Measurements from ENCODE around the gene PVALB. TPM values are rescaled to one million over a fixed set of nuclear protein-coding genes. Genes with fewer than 3 reads are reported as not detected.

Gene PVALB
- total RNA-seq, 1 donor from 2014 or later, result not detected

GRCh38 chr22:36770513-36771231, 46.2 kb downstream of the PVALB start:
- peaks cover 1% of the 10 kb centered on the region for H3K36me3 ChIP-seq (ENCODE audit: control insufficient read depth, insufficient read depth, low read length)
- DNase-seq (ENCODE audit: low read depth), result no peak
- TF ChIP-seq CTCF (IDR thresholded peaks at IDR 0.05; ENCODE audit: insufficient read depth, low read length, poor library complexity, severe bottlenecking), result no peak
- H3K27me3 ChIP-seq (ENCODE audit: control insufficient read depth, insufficient read depth, low read length), result no peaks in the 10 kb centered on the region
- H3K4me3 ChIP-seq (ENCODE audit: low read depth, low read length), result no peak overlapping the region

DNA sequence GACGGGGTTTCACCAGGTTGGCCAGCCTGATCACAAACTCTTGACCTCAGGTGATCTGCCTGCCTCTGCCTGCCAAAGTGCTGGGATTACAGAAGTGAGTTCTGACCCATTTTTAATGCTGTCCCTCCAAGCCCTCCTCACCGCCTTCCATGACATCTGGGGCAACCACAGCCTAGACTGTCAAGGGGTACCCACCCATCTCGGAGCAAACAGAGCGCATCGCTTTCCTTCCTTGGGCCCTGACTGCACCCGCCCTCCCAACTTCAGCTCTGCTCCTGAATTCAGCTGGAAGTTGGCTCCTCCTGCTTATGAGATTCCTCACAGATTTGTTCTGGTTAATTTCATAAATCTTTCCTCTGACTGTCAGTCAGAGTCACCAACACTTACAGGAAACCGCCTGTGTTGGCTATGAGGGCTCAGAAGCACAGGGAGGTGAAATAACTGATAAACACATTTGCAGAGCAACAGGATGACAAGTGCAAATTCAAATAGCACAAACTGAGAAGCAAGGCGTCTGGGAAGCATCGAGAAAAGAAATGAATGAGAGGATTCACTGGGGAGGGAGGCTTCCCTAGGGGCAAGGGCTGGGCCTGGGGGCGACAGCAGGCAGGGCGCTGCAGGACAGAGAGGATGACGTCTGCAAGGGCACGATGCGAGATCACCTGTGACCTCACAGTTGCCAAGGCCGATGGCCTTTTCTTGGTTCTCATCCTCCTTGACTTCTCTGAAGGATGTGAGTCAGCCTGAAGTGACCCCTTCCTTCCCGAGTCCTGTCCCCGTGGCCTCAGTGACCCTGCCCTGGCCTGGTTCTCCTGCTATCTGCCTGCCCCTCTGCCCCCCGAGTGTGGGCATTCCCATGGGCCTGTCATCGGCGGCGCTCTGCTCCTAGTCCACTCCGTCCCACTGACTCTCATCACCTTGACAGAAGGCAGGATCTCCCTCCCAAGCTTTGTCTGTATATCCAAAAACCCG, 47.0 kb downstream of the PVALB start:
- peaks cover 1% of the 10 kb centered on the region for H3K36me3 ChIP-seq (ENCODE audit: control insufficient read depth, insufficient read depth, low read length)
- no peak overlapping the region for H3K4me3 ChIP-seq (ENCODE audit: low read depth, low read length)
- no peak for DNase-seq (ENCODE audit: low read depth)
- no peak for TF ChIP-seq CTCF (IDR thresholded peaks at IDR 0.05; ENCODE audit: insufficient read depth, low read length, poor library complexity, severe bottlenecking)
- H3K27me3 ChIP-seq (ENCODE audit: control insufficient read depth, insufficient read depth, low read length), result no peaks in the 10 kb centered on the region

DNA sequence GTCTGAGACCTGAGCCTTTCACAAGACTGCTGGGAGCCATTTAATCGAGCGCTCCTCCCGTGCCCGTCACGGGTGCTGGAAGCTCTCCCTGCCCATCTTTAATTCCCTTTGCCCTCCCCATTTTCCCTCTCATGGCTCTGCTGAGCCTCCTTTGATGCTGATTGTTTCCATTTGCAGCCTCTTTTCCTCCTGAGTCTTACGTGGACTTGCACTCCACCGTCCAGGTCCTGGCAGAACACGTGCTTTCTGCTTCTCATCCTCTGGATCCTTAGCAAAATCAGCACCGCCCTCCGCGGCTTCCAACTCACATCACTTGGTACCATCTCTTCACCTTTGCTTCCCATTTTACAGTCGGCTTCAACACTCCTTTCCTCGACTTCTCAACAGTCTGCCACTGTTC, 48.2 kb downstream of the PVALB start:
- no peak for DNase-seq (ENCODE audit: low read depth)
- Histone ChIP-seq H3K36me3 (ENCODE audit: control insufficient read depth, insufficient read depth, low read length) (peaks cover 1% of the 10 kb centered on the region), H3K4me3 (ENCODE audit: low read depth, low read length) (no peak overlapping the region), H3K27me3 (ENCODE audit: control insufficient read depth, insufficient read depth, low read length) (no peaks in the 10 kb centered on the region)
- TF ChIP-seq CTCF (IDR thresholded peaks at IDR 0.05; ENCODE audit: insufficient read depth, low read length, poor library complexity, severe bottlenecking), result no peak

DNA sequence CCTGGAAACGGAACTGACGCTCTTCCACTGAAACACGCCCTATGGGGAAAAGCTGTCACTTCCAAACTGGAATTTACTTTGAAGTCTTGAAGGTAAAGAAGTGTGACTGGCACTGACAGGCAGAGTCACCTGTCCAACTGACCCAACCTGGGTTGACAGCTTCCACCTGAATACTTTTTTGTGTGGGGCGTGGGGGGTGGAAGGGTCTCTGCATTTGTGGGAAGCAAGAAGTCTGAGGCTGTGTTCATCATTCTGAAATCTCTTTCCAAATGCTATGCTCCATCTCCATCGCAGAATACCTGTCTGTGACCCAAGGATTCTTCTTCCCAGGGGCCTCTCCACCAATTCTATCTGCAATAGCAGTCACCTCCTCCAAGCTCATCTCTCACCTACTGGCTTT, 48.7 kb downstream of the PVALB start:
- no peak overlapping the region for H3K4me3 ChIP-seq (ENCODE audit: low read depth, low read length)
- peaks cover 1% of the 10 kb centered on the region for H3K36me3 ChIP-seq (ENCODE audit: control insufficient read depth, insufficient read depth, low read length)
- H3K27me3 ChIP-seq (ENCODE audit: control insufficient read depth, insufficient read depth, low read length), result no peaks in the 10 kb centered on the region
- TF ChIP-seq CTCF (IDR thresholded peaks at IDR 0.05; ENCODE audit: insufficient read depth, low read length, poor library complexity, severe bottlenecking), result no peak
- DNase-seq (ENCODE audit: low read depth), result no peak

- no peak for DNase-seq (ENCODE audit: low read depth)
- no peak for TF ChIP-seq CTCF (IDR thresholded peaks at IDR 0.05; ENCODE audit: insufficient read depth, low read length, poor library complexity, severe bottlenecking)
Observed at GRCh38 chr22:36767035-36767775, 49.6 kb downstream of the PVALB start.

More at GRCh38 chr22:36767035-36767775, 49.6 kb downstream of the PVALB start:
- Histone ChIP-seq H3K36me3 (ENCODE audit: control insufficient read depth, insufficient read depth, low read length) (peaks cover 1% of the 10 kb centered on the region), H3K4me3 (ENCODE audit: low read depth, low read length) (no peak overlapping the region), H3K27me3 (ENCODE audit: control insufficient read depth, insufficient read depth, low read length) (no peaks in the 10 kb centered on the region)
